ENCODE results near the gene DDX41.

DNA sequence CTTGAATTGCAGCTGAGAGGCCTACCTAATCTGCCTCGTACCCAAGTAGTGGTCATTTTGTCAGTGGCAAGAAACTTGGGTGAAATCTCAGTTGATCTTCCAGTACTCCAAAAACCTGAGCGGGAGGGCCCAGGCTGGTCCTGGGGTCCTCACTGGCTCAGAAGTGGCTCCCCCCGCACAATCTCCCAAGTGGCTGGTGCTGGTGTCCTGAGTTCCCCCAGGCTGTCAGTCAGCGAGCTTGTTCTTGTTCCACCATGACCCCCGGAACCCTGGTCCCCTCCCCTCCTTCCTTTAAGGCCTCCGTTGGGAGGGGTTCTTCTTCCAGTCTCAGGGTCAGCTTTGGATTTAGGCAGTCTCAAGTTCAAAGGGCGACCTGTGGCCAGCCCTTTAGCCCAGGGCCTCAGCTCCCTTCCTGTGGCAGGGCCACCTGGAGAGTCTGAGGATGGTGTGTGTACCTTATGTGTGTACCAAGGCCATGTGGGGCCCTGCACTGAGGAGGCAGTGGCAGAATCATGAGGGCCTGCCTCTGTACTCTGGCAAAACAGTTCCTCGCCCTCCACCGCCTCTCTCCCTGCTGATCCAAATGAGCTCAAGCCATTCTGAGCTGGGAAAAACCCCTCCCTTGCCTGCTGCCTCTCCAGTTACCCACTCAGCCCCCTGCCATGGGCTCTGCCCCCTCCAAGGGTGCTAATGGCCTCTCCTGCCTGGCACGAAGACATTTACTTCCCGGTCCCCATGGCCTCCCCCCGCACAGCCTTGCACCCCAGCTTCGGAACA lies 38.9 kb downstream of the DDX41 start:
- TF ChIP-seq CTCF (IDR thresholded peaks at IDR 0.05; ENCODE audit: low read length) (no peak), EZH2 (IDR thresholded peaks at IDR 0.05; ENCODE audit: borderline replicate concordance, low read length) (no peak)

Data from OCI-LY1 (cell line).